Tibial nerve (tissue), 4 donors: ENCODE results near the gene SCGB3A1. TPM values are rescaled to one million over a fixed set of nuclear protein-coding genes. Genes with fewer than 3 reads are reported as not detected.

Experiments
- DNase-seq, 2 donors: peaks; one replicate each; pipeline ENCODE4 v3.0.0-alpha.2; 2019; ENCODE audit warnings: low spot score in 2 of 2
- H3K27ac ChIP-seq, 4 donors: fragments of 200-600 bp; sonication (generic) in 3 of 4; one replicate each; pipeline ENCODE4 v1.5.1; 2017 to 2019; ENCODE audit warnings: mild to moderate bottlenecking in 1 of 4
- H3K27me3 ChIP-seq, 2 donors: fragments of 200-600 bp; sonication (generic) in 1 of 2; one replicate each; pipeline versions ENCODE4 v1.5.1 to v1.6.0; 2017 to 2019
- H3K36me3 ChIP-seq, 3 donors: fragments of 200-600 bp; sonication (generic); one replicate each; pipeline ENCODE4 v1.5.1; 2018 to 2019
- H3K4me1 ChIP-seq, 4 donors: fragments of 200-600 bp; sonication (generic) in 3 of 4; one replicate each; pipeline ENCODE4 v1.5.1; 2017 to 2019
- H3K4me3 ChIP-seq, 4 donors: fragments of 200-600 bp; sonication (generic) in 3 of 4; one replicate each; pipeline ENCODE4 v1.5.1; 2017 to 2019; ENCODE audit warnings: mild to moderate bottlenecking in 1 of 4, moderate library complexity in 1 of 4
- H3K9me3 ChIP-seq, 4 donors: fragments of 200-600 bp; sonication (generic) in 3 of 4; one replicate each; pipeline ENCODE4 v1.5.1; 2017 to 2019
- CTCF ChIP-seq, 5 experiments: fragments of 200-600 bp in 3 of 5; fragments of 450-650 bp in 2 of 5; sonication (generic) in 3 of 5; IDR thresholded peaks; one replicate each; pipeline ENCODE4 v1.5.1; 2016 to 2019; ENCODE audit warnings: antibody characterized with exemption in 5 of 5, mild to moderate bottlenecking in 3 of 5, moderate library complexity in 2 of 5
- EP300 ChIP-seq, 2 donors: sonication (generic); formaldehyde crosslinking; IDR thresholded peaks; one replicate each; pipeline ENCODE4 v1.6.1; 2017; ENCODE audit warnings: antibody characterized with exemption in 2 of 2, mild to moderate bottlenecking in 1 of 2
- POLR2A ChIP-seq, 2 donors: fragments of 450-650 bp; IDR thresholded peaks; one replicate each; pipeline ENCODE4 v1.6.1; 2017; ENCODE audit warnings: antibody characterized with exemption in 2 of 2, mild to moderate bottlenecking in 2 of 2, moderate library complexity in 2 of 2
- WGBS, 2 donors: methylation state at CpG; one replicate each; pipeline ENCODE4 v1.1.5; 2018; 5-methylcytosine and 5-hydroxymethylcytosine counted together
- total RNA-seq, 4 donors: library from RNA; depleted of rRNA; stranded (reverse); fragments of >200 nt; gene quantifications; one replicate each; pipeline ENCODE4 v1.1.0, GENCODE V29; 2016

Gene SCGB3A1
- total RNA-seq, 4 donors from 2014 or later: not detected

DNA sequence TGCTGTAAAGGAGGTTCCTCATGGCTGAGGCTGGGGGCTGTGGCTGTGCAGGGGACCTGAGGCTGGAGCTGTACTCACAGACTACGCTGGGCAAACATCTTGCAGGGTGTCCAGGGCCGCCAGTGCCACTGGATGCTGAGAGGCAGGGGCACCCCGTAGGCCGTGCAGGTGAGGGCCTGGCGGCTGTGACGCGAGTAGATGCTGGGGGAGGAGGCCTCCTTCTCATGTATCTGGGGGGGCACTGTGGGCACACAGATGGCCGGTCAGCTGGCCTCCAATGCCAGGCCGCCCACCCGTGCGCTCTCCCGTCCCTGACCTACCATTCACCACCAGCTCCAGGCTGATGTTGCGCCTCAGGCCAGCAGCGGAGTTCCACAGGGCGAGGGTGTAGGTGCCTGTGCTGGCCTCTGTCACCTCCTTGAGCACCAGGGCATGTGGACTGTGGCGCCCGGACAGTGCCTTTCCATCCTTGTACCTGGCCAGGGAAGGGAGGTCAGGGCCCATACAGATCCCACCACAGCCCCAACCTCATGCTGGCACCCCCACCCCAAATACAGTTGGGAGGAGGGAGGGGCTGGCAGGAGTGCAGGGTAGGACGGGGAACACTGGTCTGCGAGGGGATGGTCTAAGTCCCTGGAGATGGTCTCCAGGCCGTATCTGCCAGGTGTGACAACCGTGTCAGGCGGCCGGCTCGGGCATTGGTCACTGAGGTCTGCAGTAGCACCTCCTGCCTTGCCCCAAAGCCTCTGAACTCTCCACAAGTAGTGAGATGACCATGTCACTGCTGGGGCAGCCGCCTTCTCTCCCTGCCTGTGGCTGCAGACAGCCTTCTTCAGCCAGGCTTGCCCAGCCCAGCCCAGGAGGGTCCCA, 34.7 kb upstream of the SCGB3A1 start:
- no peaks in the 10 kb centered on the region for H3K9me3 ChIP-seq
- H3K36me3 ChIP-seq: no peaks in the 10 kb centered on the region
- H3K4me1 ChIP-seq: no peaks in the 10 kb centered on the region
- no peaks in the 10 kb centered on the region for H3K27me3 ChIP-seq
- no peak overlapping the region for H3K4me3 ChIP-seq
- 83 to 84% methylated on average over 18 to 24 of the region's 25 CpGs for WGBS, 2 donors
- TF ChIP-seq EP300 (IDR thresholded peaks at IDR 0.05): no peak
- no peak for TF ChIP-seq CTCF (IDR thresholded peaks at IDR 0.05)
- TF ChIP-seq POLR2A (IDR thresholded peaks at IDR 0.05): no peak
- DNase-seq: no peak
- H3K27ac ChIP-seq: no peak overlapping the region

- no peak overlapping the region for H3K27ac ChIP-seq
- DNase-seq: no peak
- WGBS, 2 donors: 72 to 74% methylated on average over 10 of the region's 10 CpGs
These were observed 34.0 kb upstream of the SCGB3A1 start for GRCh38 chr5:180625125-180625790.

GRCh38 chr5:180624587-180624986, 33.3 kb upstream of the SCGB3A1 start:
- Histone ChIP-seq H3K27me3 (peaks cover 0 to 3% of the 10 kb centered on the region in 2 donors), H3K9me3 (no peaks in the 10 kb centered on the region), H3K36me3 (no peaks in the 10 kb centered on the region), H3K27ac (no peak overlapping the region), H3K4me3 (no peak overlapping the region), H3K4me1 (no peaks in the 10 kb centered on the region)
- DNase-seq: no peak
- WGBS, 2 donors: 58 to 67% methylated on average over 1 to 4 of the region's 5 CpGs
- TF ChIP-seq POLR2A (IDR thresholded peaks at IDR 0.05) (no peak), CTCF (IDR thresholded peaks at IDR 0.05) (no peak), EP300 (IDR thresholded peaks at IDR 0.05) (no peak)

More at GRCh38 chr5:180625125-180625790, 34.0 kb upstream of the SCGB3A1 start:
- no peaks in the 10 kb centered on the region for H3K27me3 ChIP-seq
- no peaks in the 10 kb centered on the region for H3K9me3 ChIP-seq
- no peaks in the 10 kb centered on the region for H3K36me3 ChIP-seq
- no peak overlapping the region for H3K4me3 ChIP-seq
- TF ChIP-seq POLR2A (IDR thresholded peaks at IDR 0.05) (no peak), EP300 (IDR thresholded peaks at IDR 0.05) (no peak)
- no peaks in the 10 kb centered on the region for H3K4me1 ChIP-seq

GRCh38 chr5:180623844-180624243, 32.5 kb upstream of the SCGB3A1 start:
- Histone ChIP-seq H3K36me3 (no peaks in the 10 kb centered on the region), H3K27ac (no peak overlapping the region), H3K9me3 (no peaks in the 10 kb centered on the region), H3K27me3 (peaks cover 0 to 7% of the 10 kb centered on the region in 2 donors), H3K4me1 (peaks cover 0 to 5% (median 0%) of the 10 kb centered on the region in 4 donors), H3K4me3 (no peak overlapping the region)
- DNase-seq: no peak
- TF ChIP-seq CTCF (IDR thresholded peaks at IDR 0.05) (no peak), EP300 (IDR thresholded peaks at IDR 0.05) (no peak), POLR2A (IDR thresholded peaks at IDR 0.05) (no peak)
- WGBS, 2 donors: 79 to 90% methylated on average over 11 to 12 of the region's 15 CpGs

DNA sequence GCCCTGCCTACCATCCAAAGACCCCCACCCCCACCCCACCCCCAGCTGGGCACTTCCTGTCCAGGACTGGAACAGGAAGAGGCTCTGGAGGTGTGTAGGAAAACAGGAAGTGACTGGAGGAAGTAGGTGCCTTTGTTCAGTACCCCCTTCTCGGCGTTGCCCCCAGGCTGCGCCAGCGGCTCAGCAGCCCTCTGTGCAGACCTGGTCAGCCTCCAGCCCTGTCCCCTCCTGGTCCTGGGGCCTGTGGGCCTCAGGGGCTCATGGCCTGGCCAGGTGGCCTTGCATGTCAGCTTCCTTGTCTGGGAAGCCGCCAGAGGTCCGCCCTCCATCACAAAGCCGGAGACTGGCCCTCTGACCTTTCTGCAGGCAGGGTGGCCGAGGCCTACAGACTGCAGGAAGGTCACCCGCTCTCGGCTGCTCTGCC, 32.1 kb upstream of the SCGB3A1 start:
- DNase-seq: no peak
- Histone ChIP-seq H3K36me3 (no peaks in the 10 kb centered on the region), H3K27me3 (peaks cover 0 to 7% of the 10 kb centered on the region in 2 donors), H3K4me3 (no peak overlapping the region), H3K4me1 (peaks cover 0 to 9% (median 0%) of the 10 kb centered on the region in 4 donors), H3K27ac (no peak overlapping the region), H3K9me3 (no peaks in the 10 kb centered on the region)
- TF ChIP-seq EP300 (IDR thresholded peaks at IDR 0.05): no peak
- no peak for TF ChIP-seq POLR2A (IDR thresholded peaks at IDR 0.05)
- TF ChIP-seq CTCF (IDR thresholded peaks at IDR 0.05): no peak
- 78 to 86% methylated on average over 7 to 8 of the region's 10 CpGs for WGBS, 2 donors
